BJ (cell line): ENCODE data around the gene EML6. TPM values are rescaled to one million over a fixed set of nuclear protein-coding genes. Genes with fewer than 3 reads are reported as not detected.

Source experiments
- CTCF ChIA-PET: fragments of 350-600 bp; formaldehyde crosslinking; extraction: SDS; loops from one replicate; lab custom pipeline; 2021; ENCODE audit warnings: antibody characterized with exemption, inconsistent platforms; lab: Yijun Ruan, JAX
- POLR2A ChIA-PET: fragments of 300-600 bp; sonication (Branson Sonifier 250); formaldehyde crosslinking; extraction: SDS; loops from one replicate; lab custom pipeline; 2021; ENCODE audit warnings: antibody characterized with exemption; lab: Charles Lee
- DNase-seq: peaks from one replicate; pipeline ENCODE4 v3.0.0-alpha.2; 2011; ENCODE audit warnings: low read depth
- H3K27me3 ChIP-seq: 2 replicates; pipeline ENCODE4 v1.6.0; 2011; ENCODE audit warnings: low read length; ENCODE audit not compliant: control insufficient read depth, insufficient read depth
- H3K36me3 ChIP-seq: 2 replicates; pipeline ENCODE4 v1.5.1; 2011; ENCODE audit warnings: low read length; ENCODE audit not compliant: control insufficient read depth, insufficient read depth
- H3K4me3 ChIP-seq: 2 replicates; pipeline ENCODE4 v1.5.1; 2011; ENCODE audit warnings: low read depth, mild to moderate bottlenecking, control low read depth, low read length
- polyA minus RNA-seq: library from RNA; depleted of rRNA, polyadenylated mRNA; stranded (reverse); fragments of >200 nt; gene quantifications from 2 replicates; pipeline ENCODE4 v1.2.3, GENCODE V29; 2011; rRNA and poly(A)+ RNA removed
- polyA plus RNA-seq: library from polyadenylated mRNA; depleted of rRNA; stranded (reverse); fragments of >200 nt; gene quantifications from 2 replicates; pipeline ENCODE4 v1.2.3, GENCODE V29; 2011; rRNA removed
- TF ChIP-seq, protein P1 (sequence below): IDR thresholded peaks from 2 replicates; pipeline ENCODE4 v1.5.1; 2011; ENCODE audit warnings: low read depth, mild to moderate bottlenecking, control low read depth, inconsistent platforms, low read length, moderate library complexity; ENCODE audit not compliant: insufficient read depth

Gene EML6
- polyA plus RNA-seq, result 0.18 and 0.36 TPM in 2 replicates
- 0.47 and 1.5 TPM in 2 replicates for polyA minus RNA-seq

DNA sequence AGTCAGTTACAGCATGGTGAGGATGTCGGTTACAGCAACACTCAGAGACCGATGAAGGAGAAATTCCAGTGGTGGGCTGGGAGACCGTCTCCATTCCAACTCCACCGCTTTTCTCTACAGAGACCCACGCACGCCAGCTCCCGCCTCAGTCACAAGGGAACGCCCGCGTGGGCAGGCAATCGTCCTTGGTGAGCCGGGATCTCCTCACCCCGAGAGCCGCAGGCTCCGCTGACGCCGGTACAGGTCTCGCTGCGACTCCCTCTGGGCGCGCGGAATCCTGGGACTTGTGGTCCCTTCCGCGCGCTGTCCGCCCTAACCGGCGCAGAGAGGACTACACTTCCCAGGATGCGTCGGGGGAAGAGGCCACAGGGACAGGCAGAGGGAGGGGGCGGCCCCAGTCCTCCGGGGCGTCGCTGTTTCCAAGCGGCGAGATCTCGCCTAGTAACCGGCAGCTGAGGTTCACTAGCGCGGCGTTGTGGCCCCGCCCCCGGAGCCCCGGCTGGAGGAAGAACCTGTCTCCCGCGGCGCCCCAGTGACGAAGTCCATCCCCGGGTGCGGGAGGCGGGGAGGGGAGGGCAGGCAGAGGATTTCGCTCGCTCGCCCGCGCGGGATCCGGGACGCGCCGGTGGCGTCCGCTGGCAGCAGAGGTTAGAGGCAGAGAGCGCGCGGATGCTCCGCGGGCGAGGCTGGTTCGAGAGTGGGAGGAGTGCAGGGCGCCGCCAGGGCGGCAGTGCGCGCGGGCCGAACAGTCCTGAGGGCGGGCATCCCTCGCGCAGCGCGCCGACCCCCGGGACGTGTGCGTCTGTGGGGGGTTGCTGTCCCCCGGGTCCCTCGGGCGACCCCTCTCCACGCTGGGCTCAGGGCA, at the start of gene EML6:
EML6 (plus strand) TSS at position 532 of the 865 bp plus-strand sequence. CDS start 1,400 bp downstream, outside the sequence.
- Histone ChIP-seq H3K36me3 (no peaks in the 10 kb centered on the region), H3K4me3 (peak within 1 kb of the TSS; percentile 71), H3K27me3 (peaks cover 8% of the 10 kb centered on the region)
- DNase-seq, result peak; percentile 90
- TF ChIP-seq, protein P1, sequence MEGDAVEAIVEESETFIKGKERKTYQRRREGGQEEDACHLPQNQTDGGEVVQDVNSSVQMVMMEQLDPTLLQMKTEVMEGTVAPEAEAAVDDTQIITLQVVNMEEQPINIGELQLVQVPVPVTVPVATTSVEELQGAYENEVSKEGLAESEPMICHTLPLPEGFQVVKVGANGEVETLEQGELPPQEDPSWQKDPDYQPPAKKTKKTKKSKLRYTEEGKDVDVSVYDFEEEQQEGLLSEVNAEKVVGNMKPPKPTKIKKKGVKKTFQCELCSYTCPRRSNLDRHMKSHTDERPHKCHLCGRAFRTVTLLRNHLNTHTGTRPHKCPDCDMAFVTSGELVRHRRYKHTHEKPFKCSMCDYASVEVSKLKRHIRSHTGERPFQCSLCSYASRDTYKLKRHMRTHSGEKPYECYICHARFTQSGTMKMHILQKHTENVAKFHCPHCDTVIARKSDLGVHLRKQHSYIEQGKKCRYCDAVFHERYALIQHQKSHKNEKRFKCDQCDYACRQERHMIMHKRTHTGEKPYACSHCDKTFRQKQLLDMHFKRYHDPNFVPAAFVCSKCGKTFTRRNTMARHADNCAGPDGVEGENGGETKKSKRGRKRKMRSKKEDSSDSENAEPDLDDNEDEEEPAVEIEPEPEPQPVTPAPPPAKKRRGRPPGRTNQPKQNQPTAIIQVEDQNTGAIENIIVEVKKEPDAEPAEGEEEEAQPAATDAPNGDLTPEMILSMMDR, result peak; percentile 30
- ChIA-PET CTCF (interaction anchor here (0.7 to 1.6 kb wide), 3 partner anchors 9 to 201 kb away, joined by 3 to 6 read pairs (median 6); no protein-coding TSS in a partner anchor), POLR2A (no interaction called here)

DNA sequence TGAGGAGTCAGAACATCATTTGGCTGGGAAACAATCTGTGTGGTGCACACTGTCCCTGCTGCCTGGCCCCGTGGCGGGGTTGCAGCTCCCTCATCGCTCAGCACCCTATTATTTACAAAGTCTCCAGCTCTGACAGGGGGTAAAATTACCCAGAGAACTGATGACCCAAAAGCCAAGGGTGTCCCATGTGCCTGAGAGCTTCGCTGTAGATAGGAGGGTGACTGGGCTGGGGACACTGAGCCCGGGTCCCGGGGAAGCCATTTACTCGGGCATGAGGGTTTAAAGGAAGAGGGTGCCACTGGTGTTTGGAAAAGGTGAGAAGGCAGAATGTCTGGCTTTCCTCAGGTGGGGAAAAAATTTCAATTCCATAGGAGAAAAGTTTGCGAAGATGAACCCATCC, 48.2 kb upstream of the EML6 start:
- H3K36me3 ChIP-seq, result no peaks in the 10 kb centered on the region
- no peak for DNase-seq
- no peak overlapping the region for H3K4me3 ChIP-seq
- no peaks in the 10 kb centered on the region for H3K27me3 ChIP-seq
- ChIA-PET CTCF (interaction anchor here (0.9 to 1.2 kb wide), 3 partner anchors 9 to 30 kb away, joined by 3 to 4 read pairs (median 4); no protein-coding TSS in a partner anchor), POLR2A (no interaction called here)
- TF ChIP-seq, protein P1, result no peak

DNA sequence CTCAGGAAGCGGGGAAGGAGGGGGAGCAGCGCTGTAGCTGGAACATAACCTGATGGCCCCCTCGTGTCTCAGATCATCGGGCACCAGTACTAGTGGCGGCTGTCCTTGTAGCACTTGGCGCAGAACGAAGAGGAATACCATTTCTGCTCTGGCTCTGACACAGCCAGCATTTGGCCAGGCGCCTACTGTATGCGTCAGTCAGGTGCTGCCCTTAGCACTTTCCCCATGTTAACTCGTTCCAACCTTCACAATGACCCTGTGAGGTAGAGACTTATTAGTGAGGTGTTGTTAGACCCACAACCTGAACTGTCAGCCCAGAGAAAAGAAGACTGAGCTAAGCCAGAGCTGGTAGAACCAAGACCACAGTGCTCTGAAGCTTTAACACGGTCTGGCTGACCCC, 47.7 kb upstream of the EML6 start:
- TF ChIP-seq, protein P1, result no peak
- Histone ChIP-seq H3K4me3 (no peak overlapping the region), H3K36me3 (no peaks in the 10 kb centered on the region), H3K27me3 (no peaks in the 10 kb centered on the region)
- CTCF ChIA-PET, result interaction anchor here (1.0 to 2.1 kb wide), 3 partner anchors 10 to 17 kb away, joined by 3 to 9 read pairs (median 4); no protein-coding TSS in a partner anchor
- POLR2A ChIA-PET, result no interaction called here
- DNase-seq, result no peak

DNA sequence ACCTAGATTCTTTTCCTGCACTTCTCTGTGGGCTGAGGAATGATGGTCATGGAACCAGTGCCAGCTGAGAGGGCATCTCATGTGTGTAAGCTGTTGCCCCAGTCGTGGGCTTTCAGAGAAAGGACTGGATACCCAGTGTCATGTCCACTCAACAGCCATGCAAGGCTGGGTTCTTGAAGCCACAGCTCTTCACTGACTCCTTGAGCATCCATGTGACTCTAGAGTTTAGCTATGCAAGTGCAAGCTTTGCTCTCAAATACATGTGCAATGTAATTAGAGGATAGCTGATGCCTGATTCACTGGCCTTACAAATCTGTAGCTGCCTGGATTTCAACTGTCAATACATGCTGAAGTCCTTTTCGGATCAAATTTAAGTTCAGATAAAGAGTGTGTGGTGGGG, 46.8 kb upstream of the EML6 start:
- CTCF ChIA-PET, result interaction anchor here (0.6 to 2.5 kb wide), 6 partner anchors 11 to 242 kb away, joined by 3 to 9 read pairs (median 4); no protein-coding TSS in a partner anchor
- POLR2A ChIA-PET, result no interaction called here
- DNase-seq, result no peak
- Histone ChIP-seq H3K27me3 (no peaks in the 10 kb centered on the region), H3K4me3 (no peak overlapping the region), H3K36me3 (no peaks in the 10 kb centered on the region)
- TF ChIP-seq, protein P1, result no peak
